IMR-90 (cell line): Measurements from ENCODE around the gene LRRIQ4. TPM values are rescaled to one million over a fixed set of nuclear protein-coding genes. Genes with fewer than 3 reads are reported as not detected.

Source experiments
- ATAC-seq: fragments of 200-7000 bp; cut with Tn5 transposase; 2 replicates; pipeline ENCODE4 v1.9.1; 2020; ENCODE audit warnings: low read depth, mild to moderate bottlenecking, moderate library complexity
- BruUV-seq: library from RNA; stranded (reverse); fragments of 400-500 nt; replicated peaks from 2 replicates; lab custom pipeline; 2021; lab: Mats Ljungman, UMichigan
- CTCF ChIA-PET: fragments of 300-600 bp; formaldehyde crosslinking; extraction: SDS; loops from one replicate; lab custom pipeline; 2021; ENCODE audit warnings: antibody characterized with exemption; lab: Yijun Ruan, JAX
- POLR2A ChIA-PET: fragments of 300-600 bp; sonication (Branson Sonifier 250); formaldehyde crosslinking; loops from one replicate; lab custom pipeline; 2022; ENCODE audit warnings: antibody characterized with exemption; ENCODE audit not compliant: unreplicated experiment; lab: Charles Lee
- DNase-seq: peaks from one replicate; pipeline ENCODE4 v3.0.0; 2013
- H2AFZ ChIP-seq: replicated peaks from 2 replicates; pipeline ENCODE3; 2013; ENCODE audit warnings: low read length, mild to moderate bottlenecking; ENCODE audit not compliant: poor library complexity
- H2AK5ac ChIP-seq: 2 replicates; pipeline ENCODE4 v1.6.1; 2013; ENCODE audit warnings: low read depth, low read length, inconsistent platforms
- H2AK9ac ChIP-seq: replicated peaks from 2 replicates; pipeline ENCODE3; 2013; ENCODE audit warnings: mild to moderate bottlenecking, low read depth, low read length, moderate library complexity; ENCODE audit not compliant: poor library complexity
- H2BK120ac ChIP-seq: 2 replicates; pipeline ENCODE4 v1.6.1; 2013; ENCODE audit warnings: low read depth, low read length, inconsistent platforms
- H2BK15ac ChIP-seq: 3 replicates; pipeline ENCODE4 v1.6.1; 2013; ENCODE audit warnings: low read depth, low read length, inconsistent platforms
- H2BK20ac ChIP-seq: 2 replicates; pipeline ENCODE4 v1.6.1; 2013; ENCODE audit warnings: low read depth, mild to moderate bottlenecking, inconsistent platforms, low read length, moderate library complexity
- H2BK5ac ChIP-seq: 2 replicates; pipeline ENCODE4 v1.6.1; 2013; ENCODE audit warnings: mild to moderate bottlenecking, low read depth, low read length, inconsistent platforms; ENCODE audit not compliant: poor library complexity, severe bottlenecking
- H3K14ac ChIP-seq: replicated peaks from 2 replicates; pipeline ENCODE4 v1.6.1; 2013; ENCODE audit warnings: low read depth, low read length, inconsistent platforms
- H3K18ac ChIP-seq: 2 replicates; pipeline ENCODE4 v1.6.1; 2013; ENCODE audit warnings: low read depth, low read length, control low read depth
- H3K23ac ChIP-seq: 2 replicates; pipeline ENCODE4 v1.6.1; 2013; ENCODE audit warnings: low read depth, low read length, inconsistent platforms
- H3K27ac ChIP-seq: 2 replicates; pipeline ENCODE4 v1.5.1; 2013; ENCODE audit warnings: mild to moderate bottlenecking, control low read depth, low read length; ENCODE audit not compliant: insufficient read depth
- H3K27me3 ChIP-seq: 2 replicates; pipeline ENCODE4 v1.6.1; 2013; ENCODE audit warnings: low read length; ENCODE audit not compliant: control insufficient read depth, insufficient read depth
- H3K36me3 ChIP-seq: 2 replicates; pipeline ENCODE4 v1.6.1; 2013; ENCODE audit warnings: low read length, mixed read lengths; ENCODE audit not compliant: control insufficient read depth, insufficient read depth
- H3K4ac ChIP-seq: 2 replicates; pipeline ENCODE4 v1.6.1; 2013; ENCODE audit warnings: low read depth, low read length, inconsistent platforms
- H3K4me1 ChIP-seq: 2 replicates; pipeline ENCODE4 v1.6.1; 2013; ENCODE audit warnings: low read length, mixed read lengths; ENCODE audit not compliant: control insufficient read depth, insufficient read depth
- H3K4me2 ChIP-seq: 2 replicates; pipeline ENCODE4 v1.6.1; 2013; ENCODE audit warnings: low read depth, mild to moderate bottlenecking, control low read depth, low read length, moderate library complexity
- H3K4me3 ChIP-seq: 2 replicates; pipeline ENCODE4 v1.5.1; 2013; ENCODE audit warnings: low read depth, mild to moderate bottlenecking, control low read depth, low read length, moderate library complexity; ENCODE audit not compliant: insufficient read depth
- H3K56ac ChIP-seq: 2 replicates; pipeline ENCODE4 v1.6.1; 2013; ENCODE audit warnings: low read length, inconsistent platforms; ENCODE audit not compliant: insufficient read depth; ENCODE audit errors: extremely low read depth
- H3K79me1 ChIP-seq, 2 experiments: 2 replicates each; pipeline ENCODE4 v1.6.1; 2013; ENCODE audit warnings: low read length in 2 of 2, inconsistent platforms in 1 of 2, low read depth in 1 of 2
- H3K9ac ChIP-seq: 2 replicates; pipeline ENCODE4 v1.6.1; 2013; ENCODE audit warnings: low read depth, low read length, control low read depth
- H3K9me1 ChIP-seq: 2 replicates; pipeline ENCODE4 v1.6.1; 2013; ENCODE audit warnings: low read length, inconsistent platforms; ENCODE audit not compliant: insufficient read depth
- H3K9me3 ChIP-seq: 2 replicates; pipeline ENCODE4 v1.6.1; 2013; ENCODE audit warnings: low read length; ENCODE audit not compliant: control insufficient read depth, insufficient read depth
- H4K20me1 ChIP-seq: 2 replicates; pipeline ENCODE4 v1.6.1; 2013; ENCODE audit warnings: low read length, inconsistent platforms; ENCODE audit not compliant: insufficient read depth
- H4K5ac ChIP-seq: 2 replicates; pipeline ENCODE4 v1.6.1; 2013; ENCODE audit warnings: mild to moderate bottlenecking, low read depth, low read length, control low read depth
- H4K8ac ChIP-seq, 2 experiments: 2 replicates each; pipeline ENCODE4 v1.6.1; 2013; ENCODE audit warnings: low read depth in 2 of 2, low read length in 2 of 2, control low read depth in 1 of 2, inconsistent platforms in 1 of 2
- H4K91ac ChIP-seq: 2 replicates; pipeline ENCODE4 v1.6.1; 2013; ENCODE audit warnings: low read depth, low read length, inconsistent platforms; ENCODE audit not compliant: insufficient read depth
- BHLHE40 ChIP-seq: fragments of 150-350 bp; IDR thresholded peaks from 2 replicates; pipeline ENCODE4 v1.6.1; 2016; ENCODE audit warnings: mild to moderate bottlenecking, low read depth, low read length
- CEBPB ChIP-seq: IDR thresholded peaks from 2 replicates; pipeline ENCODE4 v1.6.1; 2012; ENCODE audit warnings: low read depth, low read length, improper control_type of control experiment
- CHD1 ChIP-seq: IDR thresholded peaks from 2 replicates; pipeline ENCODE4 v1.6.1; 2012; ENCODE audit warnings: low read depth, low read length, improper control_type of control experiment
- FOS ChIP-seq: fragments of 150-350 bp; IDR thresholded peaks from 2 replicates; pipeline ENCODE4 v1.6.1; 2016; ENCODE audit warnings: low read depth, low read length
- MAFK ChIP-seq: IDR thresholded peaks from 2 replicates; pipeline ENCODE4 v1.6.1; 2012; ENCODE audit warnings: low read depth, low read length, improper control_type of control experiment
- MAZ ChIP-seq: IDR thresholded peaks from 2 replicates; pipeline ENCODE4 v1.6.1; 2012; ENCODE audit warnings: low read depth, mild to moderate bottlenecking, low read length, improper control_type of control experiment, moderate library complexity, borderline replicate concordance
- MXI1 ChIP-seq: IDR thresholded peaks from 2 replicates; pipeline ENCODE4 v1.6.1; 2012; ENCODE audit warnings: low read depth, mild to moderate bottlenecking, low read length, moderate library complexity, borderline replicate concordance
- NFE2L2 ChIP-seq: fragments of 150-350 bp; IDR thresholded peaks from 2 replicates; pipeline ENCODE4 v1.6.1; 2016; ENCODE audit warnings: low read depth, mild to moderate bottlenecking, low read length
- RAD21 ChIP-seq: IDR thresholded peaks from 2 replicates; pipeline ENCODE4 v1.6.1; 2012; ENCODE audit warnings: low read length, improper control_type of control experiment
- RCOR1 ChIP-seq: IDR thresholded peaks from 2 replicates; pipeline ENCODE4 v1.6.1; 2012; ENCODE audit warnings: mild to moderate bottlenecking, low read length, improper control_type of control experiment; ENCODE audit not compliant: insufficient replicate concordance
- RFX5 ChIP-seq: IDR thresholded peaks from 2 replicates; pipeline ENCODE4 v1.8.0; 2012; ENCODE audit warnings: low read depth, mild to moderate bottlenecking, low read length, moderate library complexity
- SMC3 ChIP-seq: fragments of 150-350 bp; IDR thresholded peaks from 2 replicates; pipeline ENCODE4 v1.6.1; 2016; ENCODE audit warnings: low read depth, mild to moderate bottlenecking, antibody characterized with exemption, low read length, moderate library complexity
- WGBS, 2 experiments: methylation state at CpG; one replicate each; pipeline versions ENCODE4 v1.1.5 to v1.1.7; 2013; ENCODE audit warnings: missing lambda C conversion rate in 2 of 2; ENCODE audit not compliant: insufficient read length in 1 of 2; ENCODE audit errors: extremely low coverage in 2 of 2; 5-methylcytosine and 5-hydroxymethylcytosine counted together
- dilution Hi-C: fragments of 300-500 bp; cut with HindIII; formaldehyde crosslinking; loops from one replicate; pipeline ENCODE4 v1.14.3; 2018; ENCODE audit warnings: low sequenced_read_pairs; ENCODE audit not compliant: unreplicated experiment
- in situ Hi-C: fragments of 300-500 bp; cut with MboI; formaldehyde crosslinking; loops from 3 replicates; pipeline ENCODE4 v1.14.3; 2019; ENCODE audit warnings: low sequenced_read_pairs, inconsistent platforms, mixed read lengths
- intact Hi-C: fragments of 100-400 bp; cut with micrococcal nuclease; formaldehyde crosslinking; loops from 2 replicates; pipeline ENCODE4 v1.10.0; 2022
- polyA plus RNA-seq, 3 experiments: library from polyadenylated mRNA; depleted of rRNA; stranded (reverse); fragments of >200 nt; gene quantifications; 2 replicates each; pipeline ENCODE4 v1.2.3, GENCODE V29; 2012; ENCODE audit warnings: low replicate concordance in 1 of 3
- total RNA-seq: library from RNA; depleted of rRNA; stranded (reverse); fragments of >200 nt; gene quantifications from 2 replicates; pipeline ENCODE4 v1.2.3, GENCODE V29; 2012
- TF ChIP-seq, protein P1 (sequence below): conservative IDR thresholded peaks from 2 replicates; pipeline ENCODE4 v1.5.1; 2012; ENCODE audit warnings: mild to moderate bottlenecking, low read depth, low read length, improper control_type of control experiment
- TF ChIP-seq, protein P2 (sequence below): fragments of 150-350 bp; IDR thresholded peaks from 2 replicates; pipeline ENCODE4 v1.6.1; 2017; ENCODE audit warnings: mild to moderate bottlenecking, antibody characterized with exemption, low read length, low read depth
- TF ChIP-seq, protein P3 (sequence below): fragments of 150-350 bp; IDR thresholded peaks from 2 replicates; pipeline ENCODE4 v1.6.1; 2016; ENCODE audit warnings: low read depth, mild to moderate bottlenecking, low read length, moderate library complexity, borderline replicate concordance

The LRRIQ4 gene
- total and polyA plus RNA-seq, 2 of the 4 experiments (the other 2 are of a cell fraction): not detected

DNA sequence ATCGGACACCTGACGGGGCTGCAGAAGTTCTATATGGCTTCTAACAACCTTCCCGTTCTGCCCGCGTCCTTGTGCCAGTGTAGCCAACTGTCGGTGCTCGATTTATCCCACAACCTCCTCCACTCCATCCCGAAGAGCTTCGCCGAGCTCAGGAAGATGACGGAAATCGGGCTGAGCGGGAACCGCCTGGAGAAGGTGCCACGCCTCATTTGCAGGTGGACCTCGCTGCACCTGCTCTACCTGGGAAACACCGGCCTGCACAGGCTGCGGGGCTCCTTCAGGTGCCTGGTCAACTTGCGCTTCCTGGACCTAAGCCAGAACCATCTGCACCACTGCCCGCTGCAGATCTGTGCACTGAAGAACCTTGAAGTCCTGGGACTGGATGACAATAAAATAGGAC, 9.9 kb downstream of the LRRIQ4 start:
- H2BK20ac ChIP-seq: no peak overlapping the region
- H3K4me1 ChIP-seq: peaks cover 3% of the 10 kb centered on the region
- no peak overlapping the region for H3K4me3 ChIP-seq
- in situ Hi-C loops (no loop called here), dilution Hi-C loops (no loop called here), intact Hi-C loops (no loop called here)
- H3K56ac ChIP-seq: no peak overlapping the region
- H4K8ac ChIP-seq: no peak overlapping the region
- no peak overlapping the region for H4K91ac ChIP-seq
- BruUV-seq: no TSS peak
- H2AFZ ChIP-seq: no peak overlapping the region
- no peak overlapping the region for H3K23ac ChIP-seq
- H3K36me3 ChIP-seq: no peaks in the 10 kb centered on the region
- no peak overlapping the region for H3K27ac ChIP-seq
- no peak overlapping the region for H2BK120ac ChIP-seq
- no peaks in the 10 kb centered on the region for H3K9me3 ChIP-seq
- no peak overlapping the region for H2BK15ac ChIP-seq
- H2AK9ac ChIP-seq: no peak overlapping the region
- DNase-seq (no peak), ATAC-seq (no peak)
- H2BK5ac ChIP-seq: no peak overlapping the region
- no peaks in the 10 kb centered on the region for H3K79me1 ChIP-seq
- no peak overlapping the region for H3K4me2 ChIP-seq
- CTCF ChIA-PET: no interaction called here
- WGBS, 2 experiments: 99% methylated on average over 8 of the region's 20 CpGs; no CpG with 5 or more reads in 1 of the 2 experiments
- H3K14ac ChIP-seq: no peak overlapping the region
- H3K4ac ChIP-seq: no peak overlapping the region
- POLR2A ChIA-PET: no interaction called here
- H3K9ac ChIP-seq: no peak overlapping the region
- H3K27me3 ChIP-seq: no peaks in the 10 kb centered on the region
- H4K5ac ChIP-seq: no peak overlapping the region
- no peak overlapping the region for H2AK5ac ChIP-seq
- no peak overlapping the region for H3K18ac ChIP-seq
- TF ChIP-seq MAFK (no peak), RFX5 (no peak), MAZ (no peak), SMC3 (no peak), BHLHE40 (no peak), RAD21 (no peak), NFE2L2 (no peak), FOS (no peak), CEBPB (no peak), CHD1 (no peak), MXI1 (no peak), RCOR1 (no peak)
- TF ChIP-seq, protein P1, sequence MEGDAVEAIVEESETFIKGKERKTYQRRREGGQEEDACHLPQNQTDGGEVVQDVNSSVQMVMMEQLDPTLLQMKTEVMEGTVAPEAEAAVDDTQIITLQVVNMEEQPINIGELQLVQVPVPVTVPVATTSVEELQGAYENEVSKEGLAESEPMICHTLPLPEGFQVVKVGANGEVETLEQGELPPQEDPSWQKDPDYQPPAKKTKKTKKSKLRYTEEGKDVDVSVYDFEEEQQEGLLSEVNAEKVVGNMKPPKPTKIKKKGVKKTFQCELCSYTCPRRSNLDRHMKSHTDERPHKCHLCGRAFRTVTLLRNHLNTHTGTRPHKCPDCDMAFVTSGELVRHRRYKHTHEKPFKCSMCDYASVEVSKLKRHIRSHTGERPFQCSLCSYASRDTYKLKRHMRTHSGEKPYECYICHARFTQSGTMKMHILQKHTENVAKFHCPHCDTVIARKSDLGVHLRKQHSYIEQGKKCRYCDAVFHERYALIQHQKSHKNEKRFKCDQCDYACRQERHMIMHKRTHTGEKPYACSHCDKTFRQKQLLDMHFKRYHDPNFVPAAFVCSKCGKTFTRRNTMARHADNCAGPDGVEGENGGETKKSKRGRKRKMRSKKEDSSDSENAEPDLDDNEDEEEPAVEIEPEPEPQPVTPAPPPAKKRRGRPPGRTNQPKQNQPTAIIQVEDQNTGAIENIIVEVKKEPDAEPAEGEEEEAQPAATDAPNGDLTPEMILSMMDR: no peak
- TF ChIP-seq, protein P2, sequence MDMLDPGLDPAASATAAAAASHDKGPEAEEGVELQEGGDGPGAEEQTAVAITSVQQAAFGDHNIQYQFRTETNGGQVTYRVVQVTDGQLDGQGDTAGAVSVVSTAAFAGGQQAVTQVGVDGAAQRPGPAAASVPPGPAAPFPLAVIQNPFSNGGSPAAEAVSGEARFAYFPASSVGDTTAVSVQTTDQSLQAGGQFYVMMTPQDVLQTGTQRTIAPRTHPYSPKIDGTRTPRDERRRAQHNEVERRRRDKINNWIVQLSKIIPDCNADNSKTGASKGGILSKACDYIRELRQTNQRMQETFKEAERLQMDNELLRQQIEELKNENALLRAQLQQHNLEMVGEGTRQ: no peak
- TF ChIP-seq, protein P3, sequence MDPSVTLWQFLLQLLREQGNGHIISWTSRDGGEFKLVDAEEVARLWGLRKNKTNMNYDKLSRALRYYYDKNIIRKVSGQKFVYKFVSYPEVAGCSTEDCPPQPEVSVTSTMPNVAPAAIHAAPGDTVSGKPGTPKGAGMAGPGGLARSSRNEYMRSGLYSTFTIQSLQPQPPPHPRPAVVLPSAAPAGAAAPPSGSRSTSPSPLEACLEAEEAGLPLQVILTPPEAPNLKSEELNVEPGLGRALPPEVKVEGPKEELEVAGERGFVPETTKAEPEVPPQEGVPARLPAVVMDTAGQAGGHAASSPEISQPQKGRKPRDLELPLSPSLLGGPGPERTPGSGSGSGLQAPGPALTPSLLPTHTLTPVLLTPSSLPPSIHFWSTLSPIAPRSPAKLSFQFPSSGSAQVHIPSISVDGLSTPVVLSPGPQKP: no peak
- H3K9me1 ChIP-seq: no peaks in the 10 kb centered on the region
- H4K20me1 ChIP-seq: no peaks in the 10 kb centered on the region
